ENCODE results near the gene UBE2J2. TPM values are rescaled to one million over a fixed set of nuclear protein-coding genes. Genes with fewer than 3 reads are reported as not detected.

Gene UBE2J2
- total and polyA plus RNA-seq, 2 of the 8 experiments (the other 6 are each of a cell fraction or from before 2014, with no cell fraction given): 33.6 to 67.9 TPM

DNA sequence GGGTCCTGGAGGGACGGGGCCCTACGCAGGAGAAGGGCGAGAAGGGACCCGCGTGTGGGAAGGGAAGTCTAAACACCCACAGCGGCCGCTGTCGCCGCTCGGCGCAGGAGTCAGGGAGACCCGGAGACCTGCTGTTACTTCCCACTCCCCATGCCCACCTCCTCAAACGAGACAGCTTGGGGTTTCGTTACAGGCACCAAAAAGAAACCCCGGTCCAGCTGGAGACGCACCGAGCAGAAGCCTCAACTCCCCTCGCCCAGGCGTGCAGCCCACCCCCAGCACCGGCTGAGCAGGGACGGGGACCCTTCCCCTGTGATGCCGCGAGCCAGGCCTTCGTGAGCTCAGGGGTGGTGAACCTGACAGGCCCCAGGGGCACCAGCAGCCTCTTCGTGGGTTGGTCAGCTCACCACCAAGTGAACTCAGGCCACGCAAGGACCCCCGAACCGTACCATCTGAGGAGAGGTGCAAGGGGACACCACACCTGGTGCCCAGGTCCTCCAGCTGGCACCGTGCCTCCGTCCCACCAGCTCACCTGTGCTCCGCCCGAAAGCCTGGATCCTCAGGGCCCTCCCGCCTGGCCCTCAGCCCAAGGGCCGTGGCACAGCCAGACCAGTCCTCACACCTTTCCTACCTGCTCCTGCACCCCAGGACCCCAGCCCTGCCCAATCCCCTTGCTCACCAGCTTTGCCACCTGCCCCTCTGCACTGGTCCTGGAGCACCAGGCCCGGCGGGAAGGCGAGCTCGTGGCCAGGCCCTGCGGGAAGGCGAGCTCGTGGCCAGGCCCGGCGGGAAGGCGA, 46.9 kb downstream of the UBE2J2 start:
- Histone ChIP-seq H4K91ac (replicated peaks; ENCODE audit: insufficient read length, low read length) (no peak overlapping the region), H4K8ac (ENCODE audit: extremely low read depth, insufficient read depth, low read length) (no peak overlapping the region), H4K20me1 (replicated peaks in 1 of 2; ENCODE audit: control insufficient read depth in 1 of 2, insufficient read depth in 2 of 2, low read length in 2 of 2) (peaks cover 5 to 31% of the 10 kb centered on the region in 2 experiments), H3K9me3 (ENCODE audit: insufficient read depth in 2 of 2, low read depth in 1 of 2, low read length in 1 of 2) (no peaks in the 10 kb centered on the region), H3K23ac (ENCODE audit: insufficient read length) (no peak overlapping the region), H2BK20ac (ENCODE audit: low read length) (no peak overlapping the region), H3K79me2 (ENCODE audit: control insufficient read depth in 1 of 2, insufficient read depth in 2 of 2, low read length in 2 of 2) (peaks cover 6 to 39% of the 10 kb centered on the region in 2 experiments; a peak in 3 of 4 replicates), H2BK12ac (ENCODE audit: low read depth, low read length) (no peak overlapping the region), H3K14ac (ENCODE audit: insufficient read length) (no peak overlapping the region), H3K27ac (ENCODE audit: low read depth, low read length) (no peak overlapping the region), H2BK15ac (ENCODE audit: low read length) (no peak overlapping the region), H3K4me2 (ENCODE audit: insufficient read depth in 1 of 2, low read depth in 2 of 2, low read length in 2 of 2) (no peak overlapping the region), H3K4me3 (ENCODE audit: extremely low read depth in 1 of 4, insufficient read depth in 2 of 4, low read depth in 3 of 4, low read length in 4 of 4) (no peak overlapping the region), H4K5ac (ENCODE audit: insufficient read length, low read depth, low read length) (no peak overlapping the region), H2AK5ac (ENCODE audit: low read depth, low read length) (no peak overlapping the region), H3K79me1 (ENCODE audit: low read depth, low read length) (peaks cover 37% of the 10 kb centered on the region), H3K27me3 (replicated peaks in 1 of 4; ENCODE audit: control insufficient read depth in 3 of 4, extremely low read depth in 1 of 4, insufficient read depth in 3 of 4, low read length in 3 of 4) (no peaks in the 10 kb centered on the region), H2BK5ac (ENCODE audit: low read depth, low read length) (no peak overlapping the region), H2AFZ (ENCODE audit: low read length) (no peak overlapping the region), H3K23me2 (ENCODE audit: low read depth, low read length) (peaks cover 7% of the 10 kb centered on the region), H2BK120ac (replicated peaks; ENCODE audit: low read depth, low read length) (no peak overlapping the region), H3K9ac (replicated peaks in 1 of 4; ENCODE audit: extremely low read depth in 1 of 4, low read depth in 3 of 4, low read length in 3 of 4) (no peak overlapping the region), H3K36me3 (ENCODE audit: control insufficient read depth in 2 of 4, insufficient read depth in 4 of 4, low read length in 3 of 4) (peaks cover 4 to 30% (median 15%) of the 10 kb centered on the region in 4 experiments; a peak in 7 of 8 replicates), H3K56ac (replicated peaks; ENCODE audit: insufficient read length, low read depth, low read length) (no peak overlapping the region), H3K4ac (replicated peaks; ENCODE audit: insufficient read length, low read depth, low read length) (no peak overlapping the region), H3K18ac (ENCODE audit: extremely low read depth, low read length) (no peak overlapping the region), H3K4me1 (replicated peaks in 1 of 4; ENCODE audit: control insufficient read depth in 3 of 4, insufficient read depth in 4 of 4, low read length in 3 of 4) (peaks cover 0 to 3% (median 0%) of the 10 kb centered on the region in 4 experiments; a peak in 1 of 7 replicates)
- 92% methylated on average over 23 of the region's 44 CpGs; no CpG with 5 or more reads in 1 of the 2 experiments for WGBS, 2 experiments (ENCODE audit: extremely low coverage in 1 of 2, insufficient coverage in 1 of 2, insufficient read length in 1 of 2, insufficient replicate concordance in 2 of 2, low coverage in 1 of 2, low lambda C conversion rate in 2 of 2, missing lambda C conversion rate in 1 of 2)
- ChIA-PET CTCF (ENCODE audit: partially characterized antibody) (interaction anchor here (0.8 to 6.2 kb wide), 6 partner anchors 11 to 194 kb away, joined by 3 to 28 read pairs (median 4); no protein-coding TSS in a partner anchor), POLR2A (ENCODE audit: partially characterized antibody) (interaction anchor here (0.6 to 3.1 kb wide), 4 partner anchors 11 to 167 kb away, joined by 3 to 15 read pairs (median 4); no protein-coding TSS in a partner anchor)
- TF ChIP-seq CTBP2 (IDR thresholded peaks at IDR 0.05; ENCODE audit: borderline replicate concordance, insufficient read depth, insufficient read length, low read length) (no peak), SIRT6 (IDR thresholded peaks at IDR 0.05; ENCODE audit: low read length) (no peak), KDM1A (IDR thresholded peaks at IDR 0.05; ENCODE audit: borderline replicate concordance, low read length) (no peak), RXRA (IDR thresholded peaks at IDR 0.05; ENCODE audit: insufficient read depth, low read depth, low read length) (no peak), ZNF274 (IDR thresholded peaks at IDR 0.05; ENCODE audit: borderline replicate concordance, extremely low read depth, low read length) (no peak), TAF7 (optimal IDR thresholded peaks at IDR 0.05; ENCODE audit: borderline replicate concordance, low read depth, low read length) (no peak), KDM5A (IDR thresholded peaks at IDR 0.05; ENCODE audit: low read length) (no peak), CHD1 (IDR thresholded peaks at IDR 0.05; ENCODE audit: low read depth, low read length) (no peak), CREB1 (IDR thresholded peaks at IDR 0.05) (no peak), EP300 (IDR thresholded peaks at IDR 0.05; ENCODE audit: borderline replicate concordance in 1 of 2, low read depth in 2 of 2, low read length in 2 of 2) (no peak), ASH2L (IDR thresholded peaks at IDR 0.05; ENCODE audit: low read length) (no peak), TCF12 (IDR thresholded peaks at IDR 0.05; ENCODE audit: low read depth, low read length) (no peak), JUN (IDR thresholded peaks at IDR 0.05; ENCODE audit: low read depth, low read length) (no peak)
- no peak for DNase-seq (ENCODE audit: low read depth in 1 of 2, low spot score in 2 of 2)
- no peak for FAIRE-seq

All from H1 (cell line).